Upper lobe of right lung (tissue), 1 donor: ENCODE results near the gene MBOAT2. TPM values are rescaled to one million over a fixed set of nuclear protein-coding genes. Genes with fewer than 3 reads are reported as not detected.
"Not testable (repeated sequence)": the region's sequence is repeated elsewhere in the genome, so short reads cannot be mapped to it uniquely, and the experiment has no call there.

Experiments used
- ATAC-seq: fragments of 200-7000 bp; cut with Tn5 transposase; one replicate; pipeline ENCODE4 v1.9.1; 2020; ENCODE audit warnings: mild to moderate bottlenecking, moderate library complexity
- DNase-seq: peaks from one replicate; pipeline ENCODE4 v3.0.0-alpha.2; 2020
- H3K27ac ChIP-seq: fragments of 200-600 bp; one replicate; pipeline ENCODE4 v1.8.0; 2022
- H3K27me3 ChIP-seq: fragments of 200-600 bp; one replicate; pipeline ENCODE4 v1.8.0; 2022; ENCODE audit warnings: mild to moderate bottlenecking
- H3K36me3 ChIP-seq: fragments of 200-600 bp; one replicate; pipeline ENCODE4 v1.8.0; 2022
- H3K4me1 ChIP-seq: fragments of 200-600 bp; one replicate; pipeline ENCODE4 v1.8.0; 2022
- H3K4me3 ChIP-seq: fragments of 200-600 bp; one replicate; pipeline ENCODE4 v1.8.0; 2022; ENCODE audit warnings: mild to moderate bottlenecking
- H3K9me3 ChIP-seq: fragments of 200-600 bp; one replicate; pipeline ENCODE4 v1.8.0; 2022
- intact Hi-C: fragments of 100-400 bp; cut with DNase I; formaldehyde crosslinking; loops from one replicate; pipeline ENCODE4 v1.11.0; 2022
- total RNA-seq: library from RNA; stranded (reverse); fragmentation: NEBNext Ultra II Directional; extraction: Animal tissue kit (Norgen Biotek cat#: 25700); gene quantifications from one replicate; pipeline ENCODE4 v1.2.1, GENCODE V29; 2021
- TF ChIP-seq, protein P1 (sequence below): fragments of 200-600 bp; IDR thresholded peaks from one replicate; pipeline ENCODE4 v1.8.0; 2022; ENCODE audit warnings: antibody characterized with exemption
- donor health status: DM: no; HTN: yes; CAD: no; lungs with severe emphysema.

Gene MBOAT2
- total RNA-seq, 1 donor from 2014 or later: 31.4 TPM

DNA sequence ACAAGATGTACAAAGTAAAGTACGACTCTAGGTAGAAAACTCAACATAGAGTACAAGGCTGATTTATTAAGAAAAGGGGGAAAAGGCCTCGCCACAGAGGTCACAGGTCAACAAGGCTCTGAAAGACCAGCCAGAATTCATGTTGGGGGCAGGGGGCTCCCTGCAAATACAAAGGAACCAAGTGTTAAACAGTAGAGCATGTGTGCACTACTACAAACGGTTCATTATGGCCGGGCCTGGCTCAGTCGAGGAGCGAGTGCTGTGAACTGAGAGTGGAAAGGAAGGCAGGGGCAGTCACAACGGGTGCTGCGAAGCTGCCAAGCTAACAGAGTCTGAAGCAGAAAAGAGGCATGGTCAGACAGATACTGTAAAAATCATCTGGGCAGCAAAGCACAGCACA, 77.1 kb downstream of the MBOAT2 start:
- intact Hi-C loops: no loop called here
- H3K36me3 ChIP-seq: no peaks in the 10 kb centered on the region
- no peak overlapping the region for H3K27ac ChIP-seq
- H3K4me3 ChIP-seq: no peak overlapping the region
- TF ChIP-seq, protein P1, sequence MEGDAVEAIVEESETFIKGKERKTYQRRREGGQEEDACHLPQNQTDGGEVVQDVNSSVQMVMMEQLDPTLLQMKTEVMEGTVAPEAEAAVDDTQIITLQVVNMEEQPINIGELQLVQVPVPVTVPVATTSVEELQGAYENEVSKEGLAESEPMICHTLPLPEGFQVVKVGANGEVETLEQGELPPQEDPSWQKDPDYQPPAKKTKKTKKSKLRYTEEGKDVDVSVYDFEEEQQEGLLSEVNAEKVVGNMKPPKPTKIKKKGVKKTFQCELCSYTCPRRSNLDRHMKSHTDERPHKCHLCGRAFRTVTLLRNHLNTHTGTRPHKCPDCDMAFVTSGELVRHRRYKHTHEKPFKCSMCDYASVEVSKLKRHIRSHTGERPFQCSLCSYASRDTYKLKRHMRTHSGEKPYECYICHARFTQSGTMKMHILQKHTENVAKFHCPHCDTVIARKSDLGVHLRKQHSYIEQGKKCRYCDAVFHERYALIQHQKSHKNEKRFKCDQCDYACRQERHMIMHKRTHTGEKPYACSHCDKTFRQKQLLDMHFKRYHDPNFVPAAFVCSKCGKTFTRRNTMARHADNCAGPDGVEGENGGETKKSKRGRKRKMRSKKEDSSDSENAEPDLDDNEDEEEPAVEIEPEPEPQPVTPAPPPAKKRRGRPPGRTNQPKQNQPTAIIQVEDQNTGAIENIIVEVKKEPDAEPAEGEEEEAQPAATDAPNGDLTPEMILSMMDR: no peak
- H3K9me3 ChIP-seq: no peaks in the 10 kb centered on the region
- no peaks in the 10 kb centered on the region for H3K27me3 ChIP-seq
- DNase-seq (no peak), ATAC-seq (no peak)
- no peaks in the 10 kb centered on the region for H3K4me1 ChIP-seq

GRCh38 chr2:8925411-8925810, 78.1 kb downstream of the MBOAT2 start:
- TF ChIP-seq, protein P1: no peak
- Histone ChIP-seq H3K27ac (no peak overlapping the region), H3K36me3 (no peaks in the 10 kb centered on the region), H3K27me3 (no peaks in the 10 kb centered on the region), H3K4me1 (no peaks in the 10 kb centered on the region), H3K4me3 (no peak overlapping the region), H3K9me3 (no peaks in the 10 kb centered on the region)
- no peak for DNase-seq
- ATAC-seq: no peak
- intact Hi-C loops: no loop called here

GRCh38 chr2:8923183-8923582, 80.3 kb downstream of the MBOAT2 start:
- TF ChIP-seq, protein P1: no peak
- Histone ChIP-seq H3K9me3 (no peaks in the 10 kb centered on the region), H3K27me3 (no peaks in the 10 kb centered on the region), H3K4me3 (no peak overlapping the region), H3K4me1 (no peaks in the 10 kb centered on the region), H3K36me3 (no peaks in the 10 kb centered on the region), H3K27ac (no peak overlapping the region)
- ATAC-seq (no peak), DNase-seq (no peak)
- intact Hi-C loops: no loop called here

DNA sequence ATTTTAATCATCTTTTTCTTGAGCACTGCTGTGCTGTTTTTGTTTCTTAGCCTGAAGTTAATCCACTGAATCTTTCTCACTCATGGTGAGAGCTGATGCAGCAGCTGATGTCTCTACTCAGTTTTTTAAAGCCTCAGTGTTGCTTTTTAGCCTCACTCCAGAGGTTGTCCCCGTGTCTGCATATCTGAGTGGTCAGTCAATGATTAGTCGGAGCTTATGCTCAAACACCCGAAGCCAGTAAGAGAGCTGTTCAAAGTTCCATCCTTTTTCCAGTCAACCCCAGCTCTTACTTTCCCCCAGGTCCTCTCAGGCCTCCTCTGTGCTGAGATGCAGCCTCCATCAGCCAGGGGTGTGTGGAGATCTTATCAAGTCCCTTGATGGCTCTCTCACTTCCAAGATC, 81.1 kb downstream of the MBOAT2 start:
- H3K27ac ChIP-seq: no peak overlapping the region
- intact Hi-C loops: no loop called here
- ATAC-seq: no peak

DNA sequence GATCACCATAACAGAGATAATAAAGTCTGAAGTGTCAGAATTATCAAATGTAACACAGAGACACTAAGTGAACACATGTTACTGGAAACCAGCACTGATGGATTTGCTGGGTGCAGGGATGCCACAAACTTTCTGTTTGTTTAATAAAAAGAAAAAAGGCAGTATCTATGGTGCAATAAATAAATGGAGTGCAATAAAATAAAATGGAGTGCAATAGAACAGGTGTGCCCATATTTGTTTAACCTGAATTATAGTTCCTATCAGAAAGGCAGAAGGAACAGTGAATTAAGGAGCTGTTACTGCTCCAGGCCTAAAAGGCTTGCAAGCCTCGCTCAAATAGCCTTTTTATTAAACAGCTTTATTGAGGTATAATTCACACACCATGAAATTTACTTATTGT, 85.1 kb downstream of the MBOAT2 start:
- H3K27ac ChIP-seq: no peak overlapping the region
- TF ChIP-seq, protein P1: no peak
- no peak overlapping the region for H3K4me3 ChIP-seq
- no peaks in the 10 kb centered on the region for H3K36me3 ChIP-seq
- ATAC-seq: no peak
- no peaks in the 10 kb centered on the region for H3K9me3 ChIP-seq
- no peak for DNase-seq
- H3K4me1 ChIP-seq: no peaks in the 10 kb centered on the region
- no peaks in the 10 kb centered on the region for H3K27me3 ChIP-seq
- intact Hi-C loops: no loop called here

More for the DNA sequence above, 81.1 kb downstream of the MBOAT2 start:
- Histone ChIP-seq H3K9me3 (no peaks in the 10 kb centered on the region), H3K4me1 (no peaks in the 10 kb centered on the region), H3K36me3 (no peaks in the 10 kb centered on the region), H3K4me3 (no peak overlapping the region), H3K27me3 (no peaks in the 10 kb centered on the region)
- DNase-seq: no peak
- TF ChIP-seq, protein P1: no peak

- intact Hi-C loops: no loop called here
- no peak overlapping the region for H3K4me3 ChIP-seq
- H3K27ac ChIP-seq: no peak overlapping the region
- H3K9me3 ChIP-seq: no peaks in the 10 kb centered on the region
- no peaks in the 10 kb centered on the region for H3K36me3 ChIP-seq
- H3K27me3 ChIP-seq: no peaks in the 10 kb centered on the region
- TF ChIP-seq, protein P1: no peak
- no peaks in the 10 kb centered on the region for H3K4me1 ChIP-seq
- DNase-seq (no peak), ATAC-seq (no peak)
Measured at GRCh38 chr2:8915941-8916340, 87.5 kb downstream of the MBOAT2 start.

DNA sequence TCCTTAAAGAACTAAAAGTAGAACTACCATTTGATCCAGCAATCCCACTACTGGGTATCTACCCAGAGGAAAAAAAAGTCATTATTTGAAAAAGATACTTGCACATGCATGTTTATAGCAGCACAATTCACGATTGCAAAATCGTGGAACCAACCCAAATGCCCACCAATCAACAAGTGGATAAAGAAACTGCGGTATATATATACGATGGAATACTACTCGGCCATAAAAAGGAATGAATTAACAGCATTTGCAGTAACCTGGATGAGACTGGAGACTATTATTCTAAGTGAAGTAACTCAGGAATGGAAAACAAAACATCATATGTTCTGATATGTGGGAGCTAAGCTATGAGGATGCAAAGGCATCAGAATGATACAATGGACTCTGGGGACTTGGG, 89.7 kb downstream of the MBOAT2 start:
- DNase-seq, H3K4me3 ChIP-seq, ATAC-seq, H3K27me3 ChIP-seq, H3K4me1 ChIP-seq, intact Hi-C loops, H3K36me3 ChIP-seq, H3K27ac ChIP-seq, H3K9me3 ChIP-seq: not testable (repeated sequence)
